ENCODE data around the gene MYO18B.

The MYO18B gene

DNA sequence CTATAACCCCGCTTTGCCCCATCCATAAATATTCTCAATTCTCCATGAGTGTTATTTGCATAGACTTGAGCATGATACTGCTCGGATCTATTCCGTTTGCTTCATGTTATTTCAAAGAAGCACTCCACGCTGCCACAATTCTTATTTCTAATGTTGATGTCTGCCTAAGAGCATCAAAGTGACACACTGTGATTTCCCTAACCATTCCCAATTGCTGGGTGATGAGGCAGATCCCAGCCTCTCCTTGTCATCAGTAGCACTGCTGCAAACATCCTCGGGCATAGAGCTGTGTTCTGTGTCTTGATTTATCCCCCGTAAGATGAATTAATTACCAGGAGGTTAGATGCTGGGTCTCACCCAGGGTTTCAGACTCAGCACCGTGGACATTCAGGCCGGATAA, 249.0 kb downstream of the MYO18B start:
- DNase-seq (ENCODE audit: low spot score): no peak

DNA sequence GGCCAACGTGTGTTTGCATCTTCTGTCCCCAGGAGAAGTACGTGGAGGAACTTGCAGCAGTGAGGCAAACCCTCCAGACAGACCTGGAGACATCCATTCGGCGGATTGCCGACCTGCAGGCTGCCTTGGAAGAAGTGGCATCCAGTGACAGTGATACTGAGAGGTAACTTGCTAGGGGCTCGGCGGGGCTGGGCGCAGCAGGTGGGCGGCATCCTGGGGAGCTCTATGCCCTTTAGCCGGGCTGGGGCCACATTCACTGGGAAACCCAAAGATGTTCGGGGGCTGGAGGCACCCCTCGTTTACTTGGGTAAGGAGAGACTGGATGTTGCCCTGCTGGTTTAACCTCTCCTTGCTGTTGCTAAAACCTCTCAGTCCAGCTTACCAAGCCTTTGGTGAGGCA, 250.3 kb downstream of the MYO18B start:
- DNase-seq (ENCODE audit: low spot score): no peak

DNA sequence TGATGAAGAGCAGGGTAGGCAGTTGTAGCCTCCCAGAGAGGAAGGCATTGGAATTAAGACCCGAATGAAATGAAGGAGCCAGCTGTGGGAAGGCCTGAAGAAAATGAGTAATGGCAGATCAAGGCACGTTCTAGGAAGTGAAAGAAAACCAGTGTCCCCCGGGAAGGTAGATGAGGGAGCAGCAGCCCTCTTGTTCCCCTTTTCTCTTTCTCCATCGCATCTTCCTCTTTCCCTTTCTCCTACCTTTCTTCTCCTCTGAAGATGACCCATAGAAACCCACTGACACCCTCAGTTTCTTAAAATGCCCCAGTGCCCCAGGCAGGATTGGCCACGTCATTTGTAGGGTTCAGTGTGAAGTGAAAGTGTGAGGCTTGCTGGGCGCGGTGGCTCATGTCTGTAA, 254.7 kb downstream of the MYO18B start:
- no peak for DNase-seq (ENCODE audit: low spot score)

DNA sequence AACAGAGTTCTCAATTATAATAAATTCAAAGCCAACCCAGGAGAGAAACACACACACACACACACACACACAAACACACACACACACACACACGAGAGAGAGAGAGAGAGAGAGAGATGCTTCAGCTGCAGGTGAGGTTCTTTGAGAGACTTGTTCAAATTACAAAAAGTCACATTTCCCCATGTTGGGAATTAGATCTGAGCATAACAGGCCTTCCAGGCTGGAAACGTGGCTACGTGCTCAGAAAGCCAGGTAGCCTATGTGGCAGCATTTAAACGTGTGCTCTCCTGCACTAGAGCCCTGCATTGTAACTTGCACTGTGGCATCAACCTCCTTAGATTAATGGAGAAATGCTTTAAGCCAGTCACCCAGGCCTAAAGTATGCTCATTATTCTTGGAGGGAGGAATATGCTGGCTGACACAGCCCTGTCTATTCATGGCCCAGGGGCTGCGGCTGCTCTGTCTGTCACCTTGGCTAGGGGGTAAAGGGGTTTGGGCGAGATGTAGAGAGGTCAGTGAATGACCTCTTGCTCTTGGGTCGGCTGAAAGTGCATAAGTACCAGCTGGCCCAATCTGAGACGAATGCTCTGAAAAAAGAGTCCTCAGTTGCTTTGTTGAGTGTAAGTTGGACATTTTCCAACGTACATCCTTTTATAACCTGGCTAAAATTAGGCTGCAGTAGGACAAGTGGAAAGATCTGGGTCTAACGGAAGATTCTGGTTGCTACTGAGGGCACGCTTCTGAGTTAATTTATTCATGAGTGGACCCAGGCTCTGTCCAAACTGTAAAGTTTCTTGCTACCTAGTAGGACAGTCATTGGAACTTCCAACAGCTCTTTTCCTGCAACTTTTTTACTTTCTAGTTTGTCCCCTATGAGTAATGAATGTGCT, 256.1 kb downstream of the MYO18B start:
- no peak for DNase-seq (ENCODE audit: low spot score)

DNA sequence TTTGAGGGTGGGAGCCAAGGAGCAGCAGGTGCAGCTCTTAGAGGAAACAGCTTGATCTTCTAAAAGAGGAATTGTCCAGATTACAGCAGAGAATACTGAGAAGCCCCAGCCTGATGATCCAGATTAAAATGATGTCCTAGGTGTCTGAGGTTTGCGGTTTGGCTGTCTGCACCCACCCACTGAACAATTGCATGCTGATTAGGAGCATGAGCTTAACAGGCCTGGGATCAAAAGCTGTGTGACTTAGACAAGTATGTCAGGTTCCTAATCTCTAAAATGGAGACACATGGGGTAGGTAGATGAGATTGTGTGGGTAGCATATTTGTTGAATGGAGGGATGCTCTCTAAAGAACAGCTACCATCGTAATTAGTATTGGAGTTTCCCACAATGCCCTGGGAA, 260.5 kb downstream of the MYO18B start:
- DNase-seq (ENCODE audit: low spot score): no peak

DNA sequence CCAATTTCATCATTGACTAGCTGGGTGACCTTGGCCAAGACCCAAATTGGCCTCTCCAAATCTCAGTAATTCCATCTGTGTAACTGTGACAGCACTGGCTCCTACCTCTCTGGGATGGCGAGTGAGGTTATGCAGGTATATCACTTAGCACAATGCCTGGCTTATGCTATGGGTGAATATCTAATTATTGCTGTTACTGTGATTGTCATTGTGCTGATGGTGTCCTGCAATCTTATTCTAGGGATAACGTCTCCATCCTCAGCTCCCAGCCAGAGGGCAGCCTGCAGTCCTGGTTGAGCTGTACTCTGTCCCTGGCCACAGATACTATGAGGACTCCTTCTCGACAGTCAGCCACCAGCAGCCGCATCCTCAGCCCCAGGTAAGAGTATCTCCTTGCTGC, 262.5 kb downstream of the MYO18B start:
- DNase-seq (ENCODE audit: low spot score): no peak

DNA sequence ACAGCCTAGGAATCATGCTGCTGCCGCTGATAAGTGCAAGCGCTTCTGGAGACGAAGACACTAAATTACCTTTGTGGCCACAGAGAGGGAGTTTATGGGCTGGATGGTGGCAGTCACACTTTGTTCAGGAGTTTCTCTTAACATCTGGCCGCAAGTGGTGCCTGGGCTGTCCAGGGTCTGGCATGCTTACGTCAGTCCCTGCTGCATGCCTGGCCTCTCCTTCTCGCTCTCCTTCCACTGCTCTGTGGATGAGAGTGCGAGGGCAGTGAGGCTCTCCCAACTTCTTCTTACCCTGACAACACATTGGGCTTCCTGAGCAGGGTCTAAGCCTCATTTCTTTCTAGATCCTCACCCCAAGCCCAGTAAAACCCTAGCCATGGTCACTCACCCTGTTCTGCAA, 266.6 kb downstream of the MYO18B start:
- DNase-seq (ENCODE audit: low spot score): no peak

DNA sequence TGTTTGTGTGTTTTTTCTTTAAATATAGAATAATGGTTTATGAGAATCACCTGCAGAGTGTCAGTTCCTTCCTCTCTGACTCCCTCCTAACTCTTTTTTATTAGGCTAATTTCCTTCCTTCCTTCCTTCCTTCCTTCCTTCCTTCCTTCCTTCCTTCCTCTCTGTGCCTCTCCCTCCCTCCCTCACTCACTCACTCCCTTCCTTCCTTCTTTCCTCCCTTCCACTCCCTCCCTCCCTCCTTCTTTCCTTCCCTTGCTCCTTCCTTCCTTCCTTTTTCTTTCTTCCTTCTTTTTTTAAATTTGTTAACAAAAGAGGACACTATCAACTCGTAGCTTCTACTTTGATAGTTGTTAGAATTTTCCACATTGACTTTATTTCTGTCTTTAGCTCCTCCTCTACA, 274.9 kb downstream of the MYO18B start:
- no peak for DNase-seq (ENCODE audit: low spot score)

DNA sequence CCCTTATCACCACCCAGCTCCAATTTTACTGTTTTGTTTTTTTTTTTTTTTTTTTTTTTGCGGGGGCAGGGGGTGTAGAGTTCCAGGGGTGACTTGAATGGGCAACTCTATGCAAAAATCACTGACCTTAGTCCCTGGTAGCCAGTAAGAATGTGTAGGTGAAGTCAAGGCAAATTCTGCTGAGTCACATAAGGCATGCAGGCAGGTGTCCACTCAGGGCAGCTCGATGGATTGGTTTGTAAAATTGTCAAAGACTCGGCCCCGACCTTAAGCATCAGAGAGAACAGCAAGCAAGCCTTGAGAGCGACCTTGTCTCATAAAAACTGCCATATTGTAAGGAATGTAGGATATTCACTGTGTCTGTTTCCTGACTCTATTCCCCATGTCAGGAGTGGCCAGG, 275.9 kb downstream of the MYO18B start:
- no peak for DNase-seq (ENCODE audit: low spot score)

DNA sequence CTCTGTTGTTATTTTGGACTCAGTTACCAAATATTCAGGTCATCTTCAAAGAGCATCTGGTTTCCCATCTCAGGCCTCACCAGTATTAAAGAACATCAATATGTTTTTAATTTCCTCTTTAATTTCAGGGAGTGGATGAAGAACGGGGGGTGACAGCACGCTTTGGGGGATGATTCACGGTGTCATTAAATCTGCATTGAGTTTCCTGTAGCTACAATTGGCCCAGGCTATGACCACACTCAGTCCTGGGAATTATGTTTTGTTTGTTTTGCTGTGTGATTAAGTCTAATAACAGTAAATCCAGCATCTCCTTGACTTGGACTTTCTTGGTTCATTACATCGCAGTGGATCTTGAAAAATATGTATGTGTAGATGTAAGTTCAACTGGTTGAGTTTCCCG, 277.6 kb downstream of the MYO18B start:
- no peak for DNase-seq (ENCODE audit: low spot score)

DNA sequence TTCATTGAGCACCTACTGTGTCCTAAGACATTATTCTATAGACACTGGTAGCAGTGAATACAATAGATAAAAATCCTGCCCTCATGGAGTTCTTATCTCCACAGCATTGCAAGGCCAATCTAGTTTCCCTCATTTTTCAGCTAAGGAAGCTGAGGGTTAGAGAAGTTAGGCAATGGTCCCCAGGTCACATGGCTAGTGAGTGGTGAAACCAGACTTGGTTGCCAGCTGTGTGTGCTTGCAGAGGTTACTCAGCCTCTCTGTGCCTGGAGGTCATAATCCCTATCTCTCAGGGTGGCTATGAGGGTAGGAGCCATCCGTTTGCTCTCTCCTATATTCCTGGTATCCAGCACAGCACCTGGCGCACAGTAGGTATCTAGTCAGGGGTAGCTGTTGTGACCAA, 279.5 kb downstream of the MYO18B start:
- DNase-seq (ENCODE audit: low spot score): no peak

DNA sequence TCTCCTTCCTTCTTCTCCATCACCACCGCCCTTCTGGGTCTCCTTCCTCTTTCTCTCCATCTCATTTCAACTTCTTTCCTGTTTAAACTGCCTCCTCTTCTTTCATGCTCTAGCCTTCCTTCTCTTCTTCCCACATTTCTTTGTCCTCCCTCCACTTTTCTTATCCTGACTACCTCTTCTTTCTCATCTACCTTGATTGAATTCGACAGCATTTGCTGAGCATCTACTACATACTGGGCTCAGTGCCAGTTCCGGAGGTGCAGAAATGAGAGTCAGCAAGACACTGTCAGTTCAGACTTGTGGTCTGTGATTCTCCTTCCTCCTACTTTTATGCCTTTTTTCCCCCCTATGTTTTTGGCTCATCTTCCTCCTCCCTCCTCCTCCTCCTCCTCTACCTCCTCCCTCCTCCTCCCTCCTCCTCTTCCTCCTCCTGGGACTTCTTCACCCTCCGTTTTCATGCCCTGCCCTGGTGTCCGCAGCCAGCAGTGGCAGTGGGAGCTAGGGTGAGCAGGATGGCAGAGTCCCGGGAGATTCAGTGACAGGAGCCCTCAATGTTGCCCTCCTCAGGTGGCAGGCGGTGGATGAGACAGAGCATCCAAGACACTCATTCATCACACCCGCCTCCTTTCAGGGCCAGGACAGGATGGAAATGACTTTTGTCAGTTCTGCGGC, 281.3 kb downstream of the MYO18B start:
- no peak for DNase-seq (ENCODE audit: low spot score)

DNA sequence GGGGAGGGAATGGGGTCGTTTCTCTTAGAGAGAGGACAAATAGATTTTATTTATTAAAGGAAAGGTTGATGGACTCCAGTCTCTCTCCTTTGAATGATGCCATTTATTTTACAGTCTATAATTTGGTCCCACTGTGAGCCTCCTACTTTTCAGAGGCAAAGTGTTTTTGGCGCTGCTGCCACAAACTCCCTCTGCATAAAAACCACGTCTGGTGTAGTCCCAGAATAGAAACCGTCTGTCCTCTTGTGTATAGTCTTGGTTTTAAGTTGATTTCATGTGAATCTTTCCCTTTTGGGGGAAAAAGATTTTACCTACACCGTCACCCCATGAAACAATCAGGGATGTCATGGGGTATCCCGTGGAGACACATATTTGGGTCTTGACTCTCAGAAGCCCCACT, 283.6 kb downstream of the MYO18B start:
- DNase-seq (ENCODE audit: low spot score): no peak

DNA sequence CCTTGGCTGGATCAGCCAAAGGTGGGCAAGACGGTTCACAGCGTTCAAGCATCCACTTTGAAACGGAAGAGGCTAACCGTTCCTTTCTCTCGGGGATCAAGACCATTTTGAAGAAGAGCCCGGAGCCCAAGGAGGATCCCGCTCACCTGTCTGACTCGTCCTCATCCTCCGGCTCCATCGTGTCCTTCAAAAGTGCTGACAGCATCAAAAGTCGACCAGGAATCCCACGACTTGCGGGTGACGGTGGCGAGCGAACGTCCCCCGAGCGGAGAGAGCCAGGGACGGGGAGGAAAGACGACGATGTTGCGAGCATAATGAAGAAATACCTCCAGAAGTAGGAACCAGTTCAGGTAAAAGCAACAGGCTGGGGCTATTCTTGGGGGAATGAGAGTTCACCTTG, 285.4 kb downstream of the MYO18B start:
- no peak for DNase-seq (ENCODE audit: low spot score)

DNA sequence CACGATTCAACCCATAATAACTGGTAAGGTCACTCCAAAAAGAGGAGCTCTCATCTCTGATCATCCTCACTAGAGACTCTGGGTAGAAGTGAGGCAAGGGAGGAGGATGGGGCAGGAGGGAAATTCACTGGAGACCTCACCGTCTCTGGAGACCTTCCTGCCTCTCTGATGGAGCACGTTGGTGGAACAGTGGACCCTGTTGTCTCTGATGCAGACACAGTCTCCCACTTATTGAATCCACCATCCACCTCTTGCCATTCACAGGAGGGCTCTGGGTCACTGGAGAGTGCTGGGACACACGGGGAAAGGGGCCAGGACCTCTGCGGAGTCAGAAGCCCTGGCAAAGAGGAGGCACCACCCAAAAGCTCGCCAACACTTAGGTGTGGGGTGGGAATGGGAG, 289.7 kb downstream of the MYO18B start:
- DNase-seq (ENCODE audit: low spot score): no peak

DNA sequence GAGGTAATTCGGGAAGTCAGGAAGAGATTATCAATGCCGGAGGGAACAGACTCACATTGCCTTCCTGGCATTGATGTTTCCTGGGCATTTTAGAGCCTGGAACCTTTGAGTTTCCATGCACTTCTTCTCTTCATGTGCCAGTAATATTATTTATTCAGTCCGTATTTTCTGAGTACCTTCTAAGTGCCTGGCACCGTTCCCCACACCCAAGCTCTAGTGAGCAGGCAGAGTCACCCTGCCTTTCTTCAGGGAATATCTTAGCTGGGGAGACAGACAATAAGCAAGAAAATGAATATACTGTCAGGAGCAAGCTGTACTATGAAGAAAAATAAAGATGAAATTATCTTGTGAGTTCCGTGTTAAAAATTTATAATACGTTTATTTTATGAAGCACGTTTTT, 291.1 kb downstream of the MYO18B start:
- DNase-seq (ENCODE audit: low spot score): no peak

DNA sequence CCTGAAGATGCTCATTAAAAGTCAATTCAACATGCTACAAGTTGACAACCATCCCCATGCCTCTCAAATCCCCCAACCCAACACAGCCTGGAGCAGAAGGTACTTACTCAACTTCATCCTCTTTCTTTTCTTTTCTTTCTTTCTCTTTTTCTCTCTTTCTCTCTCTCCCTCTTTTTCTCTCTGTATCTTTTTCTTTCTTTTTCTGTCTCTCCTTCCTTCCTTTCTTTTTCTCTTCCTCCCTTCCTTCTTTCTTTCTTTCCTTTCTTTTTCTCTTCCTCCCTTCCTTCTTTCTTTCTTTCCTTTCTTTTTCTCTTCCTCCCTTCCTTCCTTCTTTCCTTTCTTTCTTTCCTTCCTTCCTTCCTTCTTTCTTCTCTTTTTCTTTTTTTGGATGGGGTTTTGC, 291.6 kb downstream of the MYO18B start:
- DNase-seq (ENCODE audit: low spot score): no peak

DNA sequence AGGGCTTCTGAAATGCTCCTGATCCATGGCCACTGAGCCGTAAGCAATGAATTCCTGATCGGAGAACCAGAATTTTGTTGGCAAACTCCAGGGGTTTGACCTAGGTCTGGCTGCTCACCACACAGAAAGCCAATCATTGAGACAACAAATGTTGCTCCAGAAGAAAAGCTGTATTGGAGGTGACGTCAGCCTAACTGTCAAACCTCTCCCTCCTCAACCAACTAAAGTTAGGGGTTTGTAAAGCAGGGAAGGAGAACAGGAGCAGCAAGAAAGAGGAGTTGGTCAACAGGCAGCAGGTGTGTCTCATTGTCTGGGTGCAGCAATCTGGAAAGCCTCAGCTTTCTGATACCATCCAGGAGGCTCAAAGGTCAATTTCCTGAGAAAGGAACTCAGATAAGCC, 293.5 kb downstream of the MYO18B start:
- no peak for DNase-seq (ENCODE audit: low spot score)

DNA sequence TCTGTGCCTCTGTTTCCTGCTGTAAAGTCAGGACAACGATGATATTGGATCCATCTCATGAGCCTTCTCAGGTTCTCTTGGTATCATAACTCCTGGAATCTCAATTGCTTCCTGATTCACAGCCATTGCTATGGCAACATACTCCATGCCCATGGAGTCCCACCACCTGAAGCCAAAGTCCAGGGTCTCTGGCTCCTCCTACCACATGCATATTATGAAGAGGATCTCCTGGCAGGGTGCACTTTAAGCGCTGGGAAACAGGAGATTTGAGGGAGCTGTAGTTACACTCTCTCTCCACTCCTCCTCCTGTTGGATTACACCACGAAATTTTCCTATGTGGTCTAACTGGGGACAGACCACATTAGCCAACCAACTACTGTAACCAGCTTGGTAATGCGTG, 296.4 kb downstream of the MYO18B start:
- no peak for DNase-seq (ENCODE audit: low spot score)

DNA sequence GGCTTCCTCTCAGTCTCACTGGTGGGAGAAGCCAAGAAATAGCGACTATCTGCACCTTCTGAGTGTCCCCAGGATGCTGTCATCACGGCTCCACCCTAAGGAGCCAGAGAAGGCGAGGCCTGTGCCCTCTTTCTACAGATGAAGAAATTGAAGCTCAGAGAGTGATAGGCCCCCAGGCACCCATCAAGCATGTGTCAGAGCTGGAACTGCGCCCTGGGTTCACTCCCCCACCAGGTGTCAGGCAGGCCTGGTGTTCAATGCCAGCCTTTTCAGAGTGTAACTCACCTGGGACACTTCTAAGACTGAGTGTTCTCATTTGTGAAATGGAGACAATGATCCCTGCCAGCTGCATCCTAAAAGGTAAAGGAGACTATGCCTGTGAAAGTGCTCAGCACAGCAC, 299.9 kb downstream of the MYO18B start:
- DNase-seq (ENCODE audit: low spot score): no peak

DNA sequence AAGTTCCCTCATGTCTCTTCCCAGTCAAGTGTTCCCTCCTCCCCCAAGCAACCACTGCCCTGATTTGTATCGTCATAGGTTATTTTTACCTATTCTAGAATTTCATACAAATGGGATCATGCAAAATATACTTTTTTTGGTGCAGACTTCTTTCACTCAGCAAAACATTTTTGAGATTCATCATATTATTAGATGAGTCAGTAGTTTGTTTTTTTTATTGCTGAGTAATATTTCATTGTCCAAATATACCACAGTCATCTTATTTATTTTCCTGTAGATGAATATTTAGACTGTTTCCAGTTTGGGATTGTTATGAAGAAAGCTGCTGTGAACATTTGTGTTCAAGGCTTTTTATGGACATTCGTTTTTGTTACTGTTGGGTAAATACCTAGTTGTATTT, 301.0 kb downstream of the MYO18B start:
- no peak for DNase-seq (ENCODE audit: low spot score)

DNA sequence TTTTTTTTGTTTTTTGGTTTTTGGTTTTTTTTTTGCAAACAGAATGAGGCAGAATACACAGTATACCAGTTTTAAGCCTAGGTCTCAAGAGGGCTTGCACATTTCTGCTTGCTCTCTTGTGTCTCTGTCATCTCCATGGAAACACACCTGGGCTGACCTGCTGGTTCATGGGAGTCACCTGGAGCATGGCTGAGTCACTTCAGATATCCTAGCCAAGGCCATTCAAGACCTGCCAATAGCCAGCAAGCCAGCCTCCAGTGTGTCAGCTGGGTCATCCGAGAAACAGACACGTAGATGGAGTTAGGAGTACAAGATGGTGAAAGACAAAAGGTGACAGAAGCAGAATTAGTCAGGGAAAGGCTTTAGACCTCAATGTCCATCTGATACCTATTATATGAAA, 303.1 kb downstream of the MYO18B start:
- DNase-seq (ENCODE audit: low spot score): no peak

DNA sequence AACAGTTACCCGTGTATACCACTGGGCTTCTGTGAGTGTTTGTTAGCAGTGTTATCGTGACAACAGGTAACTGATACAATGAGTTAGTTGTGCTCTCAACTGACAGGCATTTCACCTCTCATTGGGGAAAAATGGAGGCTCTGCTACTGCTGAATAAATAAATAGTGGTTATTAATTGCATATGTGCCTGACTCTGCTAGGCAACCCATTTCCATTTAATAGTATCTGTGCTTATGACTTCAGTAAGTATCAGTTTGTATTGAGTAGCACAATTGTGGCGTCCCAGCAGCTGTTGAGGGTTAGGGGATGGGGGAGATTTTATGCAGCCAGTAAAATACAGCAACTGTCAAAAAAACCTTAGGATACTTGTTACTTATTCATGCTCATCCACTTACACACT, 303.9 kb downstream of the MYO18B start:
- DNase-seq (ENCODE audit: low spot score): no peak

DNA sequence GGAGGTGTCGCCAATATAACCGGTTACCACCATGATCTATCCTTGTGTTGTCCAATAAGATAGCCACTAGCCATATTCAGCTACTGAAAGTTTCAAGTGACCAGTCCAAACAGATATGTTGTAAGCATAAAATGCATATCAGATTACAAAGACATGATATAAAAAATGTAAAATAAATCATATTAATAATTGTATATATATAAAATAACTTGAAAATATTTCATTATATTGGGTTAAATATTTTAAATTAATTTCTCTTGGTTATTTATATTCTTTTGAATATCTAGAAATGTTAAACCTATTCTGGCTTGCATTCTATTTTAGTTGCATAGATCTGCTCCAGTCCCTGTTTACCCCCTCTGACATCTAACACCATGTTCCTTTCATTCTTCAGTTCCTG, 305.5 kb downstream of the MYO18B start:
- no peak for DNase-seq (ENCODE audit: low spot score)

Measured in LoVo (cell line).